ENCODE measurements around the gene TFAP2D. TPM values are rescaled to one million over a fixed set of nuclear protein-coding genes. Genes with fewer than 3 reads are reported as not detected.

TFAP2D gene
- total and polyA plus RNA-seq, 4 donors: not detected

DNA sequence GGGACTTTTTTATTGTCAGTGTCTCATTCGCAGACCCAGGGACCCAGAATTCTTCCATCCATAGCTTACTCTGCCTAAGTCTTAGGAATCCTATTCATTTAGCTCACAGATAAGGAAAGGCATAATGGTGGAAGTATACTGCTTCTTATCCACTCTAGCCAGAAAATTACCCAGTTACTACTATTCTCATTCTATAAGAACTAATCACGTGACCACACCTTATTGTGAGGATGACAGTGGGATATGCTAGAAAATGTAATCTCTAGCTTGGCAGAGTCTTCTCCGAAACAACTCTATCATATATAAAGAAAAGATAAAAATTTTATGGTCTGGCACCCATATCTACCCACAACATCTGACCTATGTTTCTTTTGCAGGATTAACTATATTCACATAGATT lies 21.2 kb downstream of the TFAP2D start:
- Histone ChIP-seq H3K27ac (ENCODE audit: low read depth in 1 of 2, low read length in 2 of 2) (no peak overlapping the region), H3K4me3 (ENCODE audit: low read length in 2 of 2) (no peak overlapping the region), H3K9me3 (ENCODE audit: control insufficient read depth, low read length) (no peaks in the 10 kb centered on the region), H3K4me1 (ENCODE audit: control insufficient read depth in 1 of 2, insufficient read depth in 2 of 2, low read length in 2 of 2) (no peaks in the 10 kb centered on the region), H3K27me3 (ENCODE audit: control insufficient read depth in 1 of 2, insufficient read depth in 2 of 2, low read length in 1 of 2) (no peaks in the 10 kb centered on the region), H3K36me3 (ENCODE audit: control insufficient read depth in 1 of 2, insufficient read depth in 2 of 2, low read length in 1 of 2) (no peaks in the 10 kb centered on the region)
- DNase-seq (no peak), ATAC-seq (ENCODE audit: low FRiP score) (no peak)
- 78 to 81% methylated on average over 3 of the region's 3 CpGs for WGBS, 2 donors
- intact Hi-C loops (cut with DNase I): no loop called here

GRCh38 chr6:50742161-50742560 lies 28.8 kb downstream of the TFAP2D start:
- no peak for DNase-seq

GRCh38 chr6:50744976-50745375 lies 31.6 kb downstream of the TFAP2D start:
- ATAC-seq (ENCODE audit: low FRiP score): no peak
- Histone ChIP-seq H3K9me3 (ENCODE audit: control insufficient read depth, low read length) (no peaks in the 10 kb centered on the region), H3K36me3 (ENCODE audit: control insufficient read depth in 1 of 2, insufficient read depth in 2 of 2, low read length in 1 of 2) (no peaks in the 10 kb centered on the region), H3K4me3 (ENCODE audit: low read length in 2 of 2) (no peak overlapping the region), H3K27ac (ENCODE audit: low read depth in 1 of 2, low read length in 2 of 2) (no peak overlapping the region), H3K27me3 (ENCODE audit: control insufficient read depth in 1 of 2, insufficient read depth in 2 of 2, low read length in 1 of 2) (no peaks in the 10 kb centered on the region), H3K4me1 (ENCODE audit: control insufficient read depth in 1 of 2, insufficient read depth in 2 of 2, low read length in 2 of 2) (no peaks in the 10 kb centered on the region)
- no peak for DNase-seq
- WGBS, 2 donors: 55 to 62% methylated on average over 3 of the region's 3 CpGs
- intact Hi-C loops (cut with DNase I): no loop called here

More at GRCh38 chr6:50742161-50742560, 28.8 kb downstream of the TFAP2D start:
- H3K9me3 ChIP-seq (ENCODE audit: control insufficient read depth, low read length): no peaks in the 10 kb centered on the region
- no peak for ATAC-seq (ENCODE audit: low FRiP score)
- no peak overlapping the region for H3K27ac ChIP-seq (ENCODE audit: low read depth in 1 of 2, low read length in 2 of 2)
- no peaks in the 10 kb centered on the region for H3K27me3 ChIP-seq (ENCODE audit: control insufficient read depth in 1 of 2, insufficient read depth in 2 of 2, low read length in 1 of 2)
- intact Hi-C loops (cut with DNase I): no loop called here
- WGBS, 2 donors: 35 to 41% methylated on average over 3 of the region's 3 CpGs
- no peak overlapping the region for H3K4me3 ChIP-seq (ENCODE audit: low read length in 2 of 2)
- H3K36me3 ChIP-seq (ENCODE audit: control insufficient read depth in 1 of 2, insufficient read depth in 2 of 2, low read length in 1 of 2): no peaks in the 10 kb centered on the region
- H3K4me1 ChIP-seq (ENCODE audit: control insufficient read depth in 1 of 2, insufficient read depth in 2 of 2, low read length in 2 of 2): no peaks in the 10 kb centered on the region

DNA sequence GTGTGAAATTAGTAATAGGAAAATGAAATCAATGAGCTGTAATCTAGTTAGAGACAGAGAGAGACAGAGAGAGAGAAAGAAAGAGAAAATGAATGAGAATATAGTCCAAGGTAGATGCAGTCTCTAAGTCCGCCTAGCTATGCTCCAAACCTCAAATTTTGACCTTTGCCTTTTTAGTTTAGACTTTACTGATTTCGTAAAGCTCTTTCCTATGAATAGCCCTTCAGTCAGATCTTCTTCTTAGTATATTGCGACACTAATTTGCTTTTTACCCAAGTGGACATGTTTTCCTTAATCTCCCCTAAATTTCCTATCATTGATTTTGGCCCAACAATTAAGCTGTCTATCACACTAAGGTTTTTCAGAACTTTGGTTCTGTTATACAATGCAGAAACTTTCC lies 49.5 kb downstream of the TFAP2D start:
- no peaks in the 10 kb centered on the region for H3K27me3 ChIP-seq (ENCODE audit: control insufficient read depth in 1 of 2, insufficient read depth in 2 of 2, low read length in 1 of 2)
- no peak overlapping the region for H3K27ac ChIP-seq (ENCODE audit: low read depth in 1 of 2, low read length in 2 of 2)
- intact Hi-C loops (cut with DNase I): no loop called here
- no peak for DNase-seq
- no peak overlapping the region for H3K4me3 ChIP-seq (ENCODE audit: low read length in 2 of 2)
- 77% methylated on average over 3 of the region's 3 CpGs for WGBS, 2 donors
- no peaks in the 10 kb centered on the region for H3K36me3 ChIP-seq (ENCODE audit: control insufficient read depth in 1 of 2, insufficient read depth in 2 of 2, low read length in 1 of 2)
- H3K4me1 ChIP-seq (ENCODE audit: control insufficient read depth in 1 of 2, insufficient read depth in 2 of 2, low read length in 2 of 2): no peaks in the 10 kb centered on the region
- no peaks in the 10 kb centered on the region for H3K9me3 ChIP-seq (ENCODE audit: control insufficient read depth, low read length)
- no peak for ATAC-seq (ENCODE audit: low FRiP score)

DNA sequence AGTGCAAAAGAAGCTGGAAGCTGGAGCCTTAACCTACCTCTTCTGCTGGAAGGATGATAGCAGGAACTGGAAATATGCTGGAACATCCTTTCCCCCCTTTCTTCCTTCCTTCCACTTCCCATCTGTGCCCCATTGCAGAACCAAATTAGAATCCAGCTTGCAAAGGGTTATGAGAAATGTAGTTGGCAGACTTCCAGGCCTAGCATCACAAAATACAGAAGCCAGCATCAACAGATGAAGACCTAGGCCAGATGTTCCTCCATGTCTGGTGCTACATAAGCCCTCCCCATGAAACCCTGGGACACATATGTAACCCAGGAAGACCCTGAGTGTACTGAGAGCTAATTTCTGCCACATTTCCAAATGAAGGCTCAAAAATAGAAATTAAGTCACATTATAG lies 65.4 kb downstream of the TFAP2D start:
- H3K9me3 ChIP-seq (ENCODE audit: control insufficient read depth, low read length): no peaks in the 10 kb centered on the region
- intact Hi-C loops (cut with DNase I): no loop called here
- no peaks in the 10 kb centered on the region for H3K27me3 ChIP-seq (ENCODE audit: control insufficient read depth in 1 of 2, insufficient read depth in 2 of 2, low read length in 1 of 2)
- no peak overlapping the region for H3K27ac ChIP-seq (ENCODE audit: low read depth in 1 of 2, low read length in 2 of 2)
- H3K4me1 ChIP-seq (ENCODE audit: control insufficient read depth in 1 of 2, insufficient read depth in 2 of 2, low read length in 2 of 2): no peaks in the 10 kb centered on the region
- no peak for DNase-seq
- no peak overlapping the region for H3K4me3 ChIP-seq (ENCODE audit: low read length in 2 of 2)
- ATAC-seq (ENCODE audit: low FRiP score): no peak
- no peaks in the 10 kb centered on the region for H3K36me3 ChIP-seq (ENCODE audit: control insufficient read depth in 1 of 2, insufficient read depth in 2 of 2, low read length in 1 of 2)

GRCh38 chr6:50780382-50780781 lies 67.1 kb downstream of the TFAP2D start:
- intact Hi-C loops (cut with DNase I): no loop called here
- no peak overlapping the region for H3K27ac ChIP-seq (ENCODE audit: low read depth in 1 of 2, low read length in 2 of 2)
- no peak for DNase-seq
- WGBS, 2 donors: 92 to 93% methylated on average over 5 of the region's 5 CpGs
- no peaks in the 10 kb centered on the region for H3K27me3 ChIP-seq (ENCODE audit: control insufficient read depth in 1 of 2, insufficient read depth in 2 of 2, low read length in 1 of 2)
- H3K36me3 ChIP-seq (ENCODE audit: control insufficient read depth in 1 of 2, insufficient read depth in 2 of 2, low read length in 1 of 2): no peaks in the 10 kb centered on the region
- H3K9me3 ChIP-seq (ENCODE audit: control insufficient read depth, low read length): no peaks in the 10 kb centered on the region
- no peak overlapping the region for H3K4me3 ChIP-seq (ENCODE audit: low read length in 2 of 2)
- no peaks in the 10 kb centered on the region for H3K4me1 ChIP-seq (ENCODE audit: control insufficient read depth in 1 of 2, insufficient read depth in 2 of 2, low read length in 2 of 2)
- no peak for ATAC-seq (ENCODE audit: low FRiP score)

GRCh38 chr6:50785921-50786320 lies 72.6 kb downstream of the TFAP2D start:
- DNase-seq (no peak), ATAC-seq (ENCODE audit: low FRiP score) (no peak)
- H3K4me3 ChIP-seq (ENCODE audit: low read length in 2 of 2): no peak overlapping the region
- peaks cover 2% of the 10 kb centered on the region for H3K9me3 ChIP-seq (ENCODE audit: control insufficient read depth, low read length)
- no peak overlapping the region for H3K27ac ChIP-seq (ENCODE audit: low read depth in 1 of 2, low read length in 2 of 2)
- no peaks in the 10 kb centered on the region for H3K4me1 ChIP-seq (ENCODE audit: control insufficient read depth in 1 of 2, insufficient read depth in 2 of 2, low read length in 2 of 2)
- 32 to 34% methylated on average over 1 of the region's 1 CpG for WGBS, 2 donors
- no peaks in the 10 kb centered on the region for H3K27me3 ChIP-seq (ENCODE audit: control insufficient read depth in 1 of 2, insufficient read depth in 2 of 2, low read length in 1 of 2)
- intact Hi-C loops (cut with DNase I): no loop called here
- H3K36me3 ChIP-seq (ENCODE audit: control insufficient read depth in 1 of 2, insufficient read depth in 2 of 2, low read length in 1 of 2): no peaks in the 10 kb centered on the region

DNA sequence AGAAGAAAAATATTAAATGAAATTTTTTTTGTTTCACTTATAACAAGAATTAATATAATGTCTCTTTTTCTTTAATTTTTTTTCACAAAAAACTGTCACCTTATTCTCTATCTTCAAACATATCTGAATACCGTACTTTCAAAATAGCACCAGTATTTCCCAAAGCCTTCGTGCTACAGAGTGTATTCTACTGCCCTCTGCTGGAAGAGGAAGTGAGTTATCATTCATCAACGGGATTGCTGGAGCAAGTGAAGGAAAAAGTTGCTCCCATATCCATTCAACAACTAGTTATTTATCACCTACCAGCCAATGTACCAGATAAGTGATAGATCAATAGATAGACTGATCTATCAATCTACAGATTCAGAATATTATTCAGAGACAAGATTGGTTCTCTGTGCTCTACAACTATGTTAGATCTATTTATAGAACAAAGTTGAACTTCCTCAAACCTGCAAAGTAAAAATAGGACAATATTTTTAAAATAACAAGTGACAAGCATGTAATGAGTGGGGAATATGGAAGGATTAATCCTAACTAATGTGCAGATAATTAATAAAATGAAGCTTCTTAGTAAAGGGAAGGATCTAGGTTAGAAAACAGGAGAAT lies 78.7 kb downstream of the TFAP2D start:
- no peak for ATAC-seq (ENCODE audit: low FRiP score)
- intact Hi-C loops (cut with DNase I): loop anchor here in 1 of 2 donors (5.0 kb wide), 1 partner anchor 660 kb away; no protein-coding TSS in a partner anchor
- 1% methylated on average over 3 of the region's 3 CpGs for WGBS, 2 donors

GRCh38 chr6:50792771-50793170 lies 79.4 kb downstream of the TFAP2D start:
- WGBS, 2 donors: 35 to 36% methylated on average over 1 of the region's 1 CpG
- Histone ChIP-seq H3K27me3 (ENCODE audit: control insufficient read depth in 1 of 2, insufficient read depth in 2 of 2, low read length in 1 of 2) (no peaks in the 10 kb centered on the region), H3K4me1 (ENCODE audit: control insufficient read depth in 1 of 2, insufficient read depth in 2 of 2, low read length in 2 of 2) (no peaks in the 10 kb centered on the region), H3K4me3 (ENCODE audit: low read length in 2 of 2) (no peak overlapping the region), H3K9me3 (ENCODE audit: control insufficient read depth, low read length) (no peaks in the 10 kb centered on the region), H3K27ac (ENCODE audit: low read depth in 1 of 2, low read length in 2 of 2) (no peak overlapping the region), H3K36me3 (ENCODE audit: control insufficient read depth in 1 of 2, insufficient read depth in 2 of 2, low read length in 1 of 2) (no peaks in the 10 kb centered on the region)
- ATAC-seq (ENCODE audit: low FRiP score) (no peak), DNase-seq (no peak)
- intact Hi-C loops (cut with DNase I): loop anchor here in 1 of 2 donors (5.0 kb wide), 1 partner anchor 660 kb away; no protein-coding TSS in a partner anchor

More for the DNA sequence above, 78.7 kb downstream of the TFAP2D start:
- Histone ChIP-seq H3K4me3 (ENCODE audit: low read length in 2 of 2) (no peak overlapping the region), H3K9me3 (ENCODE audit: control insufficient read depth, low read length) (peaks cover 2% of the 10 kb centered on the region), H3K27ac (ENCODE audit: low read depth in 1 of 2, low read length in 2 of 2) (no peak overlapping the region), H3K36me3 (ENCODE audit: control insufficient read depth in 1 of 2, insufficient read depth in 2 of 2, low read length in 1 of 2) (no peaks in the 10 kb centered on the region), H3K4me1 (ENCODE audit: control insufficient read depth in 1 of 2, insufficient read depth in 2 of 2, low read length in 2 of 2) (no peaks in the 10 kb centered on the region), H3K27me3 (ENCODE audit: control insufficient read depth in 1 of 2, insufficient read depth in 2 of 2, low read length in 1 of 2) (no peaks in the 10 kb centered on the region)
- no peak for DNase-seq

All from aorta (tissue), 5 donors.